Dedifferentiated amniotic fluid mesenchymal stem cell (primary cell): ENCODE data around the gene RPL35A.
"Not testable (repeated sequence)": the region's sequence is repeated elsewhere in the genome, so short reads cannot be mapped to it uniquely, and the experiment has no call there.

Source experiments
- DNase-seq: peaks from one replicate; pipeline ENCODE4 v3.0.0-alpha.2; 2016; ENCODE audit errors: extremely low spot score

The RPL35A gene

GRCh38 chr3:197952440-197952839, 2.5 kb downstream of the RPL35A start:
- DNase-seq: no peak

- no peak for DNase-seq
Observed at GRCh38 chr3:197953325-197953724, 3.3 kb downstream of the RPL35A start.

GRCh38 chr3:197953881-197954280, 3.9 kb downstream of the RPL35A start:
- DNase-seq: no peak

- DNase-seq: no peak
Observed at GRCh38 chr3:197955892-197956477, 6.0 kb downstream of the RPL35A start.

GRCh38 chr3:197956626-197956988, 6.6 kb downstream of the RPL35A start:
- DNase-seq: no peak

- no peak for DNase-seq
Observed at GRCh38 chr3:197957790-197958133, 7.8 kb downstream of the RPL35A start.

- no peak for DNase-seq
Observed at GRCh38 chr3:197958346-197958745, 8.4 kb downstream of the RPL35A start.

- not testable (repeated sequence) for DNase-seq
Observed at GRCh38 chr3:197958848-197959247, 8.9 kb downstream of the RPL35A start.

- no peak for DNase-seq
Observed at GRCh38 chr3:197959500-197959890, 9.5 kb downstream of the RPL35A start.

GRCh38 chr3:197959891-197960693, 10.1 kb downstream of the RPL35A start, which contains the start of gene LMLN:
Gene LMLN (plus strand): TSS chr3:197960217. CDS start chr3:197960246, 29 bp downstream.
- peak; percentile 94 for DNase-seq

- DNase-seq: peak; percentile 36
Observed at GRCh38 chr3:197960694-197961581, 10.9 kb downstream of the RPL35A start.

GRCh38 chr3:197961582-197961945, 11.6 kb downstream of the RPL35A start:
- no peak for DNase-seq

GRCh38 chr3:197963019-197963637, 13.1 kb downstream of the RPL35A start:
- no peak for DNase-seq

- DNase-seq: not testable (repeated sequence)
Observed at GRCh38 chr3:197967337-197967989, 17.5 kb downstream of the RPL35A start.

- DNase-seq: no peak
Observed at GRCh38 chr3:197970588-197970987, 20.6 kb downstream of the RPL35A start.

- no peak for DNase-seq
Observed at GRCh38 chr3:197974016-197974415, 24.0 kb downstream of the RPL35A start.

GRCh38 chr3:197975311-197975710, 25.3 kb downstream of the RPL35A start:
- no peak for DNase-seq

GRCh38 chr3:197983076-197983475, 33.1 kb downstream of the RPL35A start:
- DNase-seq: no peak

GRCh38 chr3:197989651-197990050, 39.7 kb downstream of the RPL35A start:
- DNase-seq: no peak

- DNase-seq: no peak
Observed at GRCh38 chr3:197994736-197995135, 44.7 kb downstream of the RPL35A start.

GRCh38 chr3:197996855-197997254, 46.9 kb downstream of the RPL35A start:
- no peak for DNase-seq

GRCh38 chr3:197997936-197998335, 47.9 kb downstream of the RPL35A start:
- DNase-seq: no peak
